Activated T-cell treated with anti-CD3 and anti-CD28 coated beads for 1 hour (primary cell): ENCODE measurements around the gene ACOT8.
"Not testable (repeated sequence)": the region's sequence is repeated elsewhere in the genome, so short reads cannot be mapped to it uniquely, and the experiment has no call there.

Source experiments
- DNase-seq: peaks from one replicate; pipeline ENCODE4 v3.0.0-alpha.2; 2020; ENCODE audit warnings: low read depth

ACOT8 gene

GRCh38 chr20:45852326-45852725 is 4.9 kb downstream of the ACOT8 start:
- no peak for DNase-seq

- no peak for DNase-seq
These were observed 5.7 kb downstream of the ACOT8 start for GRCh38 chr20:45851501-45851900.

GRCh38 chr20:45850926-45851325 is 6.3 kb downstream of the ACOT8 start:
- DNase-seq, result no peak

GRCh38 chr20:45850238-45850637 is 7.0 kb downstream of the ACOT8 start:
- no peak for DNase-seq

- no peak for DNase-seq
These were observed 8.1 kb downstream of the ACOT8 start for GRCh38 chr20:45848969-45849582.

GRCh38 chr20:45848421-45848820 is 8.8 kb downstream of the ACOT8 start:
- DNase-seq, result no peak

GRCh38 chr20:45845452-45845851 is 11.7 kb downstream of the ACOT8 start:
- DNase-seq, result no peak

- no peak for DNase-seq
These were observed 13.7 kb downstream of the ACOT8 start for GRCh38 chr20:45843506-45843905.

GRCh38 chr20:45842169-45842812 is 14.9 kb downstream of the ACOT8 start:
- no peak for DNase-seq

- no peak for DNase-seq
These were observed 15.6 kb downstream of the ACOT8 start for GRCh38 chr20:45841407-45842129.

GRCh38 chr20:45840700-45841198 is 16.4 kb downstream of the ACOT8 start:
- DNase-seq, result no peak

- DNase-seq, result no peak
These were observed 20.4 kb downstream of the ACOT8 start for GRCh38 chr20:45836841-45837240.

GRCh38 chr20:45835825-45836224 is 21.4 kb downstream of the ACOT8 start:
- no peak for DNase-seq

GRCh38 chr20:45835329-45835765 is 21.8 kb downstream of the ACOT8 start:
- no peak for DNase-seq

GRCh38 chr20:45834797-45835161 is 22.4 kb downstream of the ACOT8 start:
- DNase-seq, result no peak

- no peak for DNase-seq
These were observed 23.1 kb downstream of the ACOT8 start for GRCh38 chr20:45833883-45834796.

- DNase-seq, result no peak
These were observed 23.9 kb downstream of the ACOT8 start, which contains the start of gene SNX21 for GRCh38 chr20:45833030-45833882. TSS of gene SNX21 (plus strand) at chr20:45833799. CDS start at chr20:45833920, 121 bp downstream.

GRCh38 chr20:45832619-45833018 is 24.6 kb downstream of the ACOT8 start:
- DNase-seq, result no peak

- DNase-seq, result not testable (repeated sequence)
These were observed 27.5 kb downstream of the ACOT8 start for GRCh38 chr20:45829673-45830106.

GRCh38 chr20:45828589-45828988 is 28.6 kb downstream of the ACOT8 start:
- DNase-seq, result no peak

- DNase-seq, result no peak
These were observed 29.5 kb downstream of the ACOT8 start for GRCh38 chr20:45827712-45828111.
